Stimulated activated CD8-positive, alpha-beta memory T cell treated with anti-CD3 and anti-CD28 coated beads, Interleukin-4, amount 100 ng/mL, for 4 hours (primary cell): ENCODE data around the gene PSAT1.
"Not testable (repeated sequence)": the region's sequence is repeated elsewhere in the genome, so short reads cannot be mapped to it uniquely, and the experiment has no call there.

Experiments used
- DNase-seq, 2 donors: peaks; one replicate each; pipeline ENCODE4 v3.0.0-alpha.2; 2020; ENCODE audit warnings: low read depth in 2 of 2, low spot score in 1 of 2

PSAT1 gene

DNA sequence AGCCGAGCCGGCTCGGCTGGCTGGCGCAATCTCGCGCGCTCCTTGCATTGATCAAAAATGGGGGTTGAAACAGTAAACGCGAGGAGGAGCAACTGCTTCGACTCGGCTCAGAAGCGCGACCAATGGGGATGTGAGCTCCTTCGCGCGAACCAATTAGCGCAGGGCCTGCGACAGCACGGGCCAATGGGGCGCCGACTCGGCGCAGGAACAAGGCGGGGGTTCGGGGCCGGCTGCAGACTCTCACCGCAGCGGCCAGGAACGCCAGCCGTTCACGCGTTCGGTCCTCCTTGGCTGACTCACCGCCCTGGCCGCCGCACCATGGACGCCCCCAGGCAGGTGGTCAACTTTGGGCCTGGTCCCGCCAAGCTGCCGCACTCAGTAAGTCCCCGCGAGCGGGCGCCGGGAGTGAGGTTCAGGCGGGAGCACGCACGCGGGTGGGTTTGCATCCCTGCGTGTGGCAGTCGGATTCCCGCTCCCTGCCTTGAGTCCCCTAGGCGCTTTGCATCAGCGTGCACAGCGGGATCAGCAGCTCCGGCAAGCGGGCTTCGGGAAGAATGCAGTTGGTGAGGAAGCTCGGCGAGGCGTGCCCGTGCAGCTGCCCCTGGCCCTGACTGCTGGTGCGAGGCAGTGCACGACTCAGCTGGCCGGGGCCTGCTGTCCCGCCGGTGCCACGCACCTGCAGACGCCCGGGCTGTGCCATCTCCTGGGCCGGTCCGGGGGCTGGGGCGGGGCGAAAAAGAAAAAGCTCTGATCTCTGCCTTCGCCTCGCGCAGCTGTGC lies at the start of gene PSAT1:
TSS of gene PSAT1 (plus strand) at position 233 of the 779 bp plus-strand sequence. CDS start at position 319, 86 bp downstream.
- DNase-seq, result peak; percentile 64 to 76

DNA sequence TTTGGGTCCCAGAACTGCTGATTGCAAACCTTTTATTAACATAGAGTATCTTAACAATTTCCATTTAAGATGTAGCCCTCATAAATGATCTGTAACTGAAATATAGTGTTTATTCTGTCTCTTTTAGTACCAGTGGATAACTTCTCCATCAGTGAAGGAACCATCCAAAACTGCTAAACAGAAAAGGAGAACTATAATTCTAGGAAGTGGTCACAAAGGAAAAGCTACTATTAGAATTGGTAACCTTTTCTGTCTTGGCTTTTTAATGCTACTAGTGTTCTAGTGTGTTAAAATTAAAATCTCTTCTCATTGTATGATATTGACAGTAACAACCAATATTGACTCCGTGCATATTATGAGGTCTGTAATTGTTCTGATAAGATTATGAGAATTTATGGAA lies 48.3 kb upstream of the PSAT1 start:
- no peak for DNase-seq

DNA sequence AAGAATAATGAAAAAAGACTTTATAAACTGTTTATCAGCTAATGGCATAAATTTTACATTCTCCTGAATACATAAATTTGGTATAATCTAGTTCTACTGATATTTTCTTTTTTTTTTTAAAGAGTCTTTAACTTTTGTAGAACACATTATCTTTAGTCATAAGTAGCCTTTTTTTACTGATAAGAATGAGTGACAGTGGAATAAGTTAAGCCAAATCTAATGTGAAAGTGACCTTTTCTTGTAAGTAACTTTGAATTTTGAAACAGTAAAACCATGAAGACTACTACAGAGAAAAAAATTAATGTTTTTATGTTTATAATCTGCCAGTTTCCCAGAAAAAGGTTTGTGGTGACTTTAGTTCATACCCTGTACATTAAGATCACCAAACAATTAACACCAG lies 47.4 kb upstream of the PSAT1 start:
- no peak for DNase-seq

DNA sequence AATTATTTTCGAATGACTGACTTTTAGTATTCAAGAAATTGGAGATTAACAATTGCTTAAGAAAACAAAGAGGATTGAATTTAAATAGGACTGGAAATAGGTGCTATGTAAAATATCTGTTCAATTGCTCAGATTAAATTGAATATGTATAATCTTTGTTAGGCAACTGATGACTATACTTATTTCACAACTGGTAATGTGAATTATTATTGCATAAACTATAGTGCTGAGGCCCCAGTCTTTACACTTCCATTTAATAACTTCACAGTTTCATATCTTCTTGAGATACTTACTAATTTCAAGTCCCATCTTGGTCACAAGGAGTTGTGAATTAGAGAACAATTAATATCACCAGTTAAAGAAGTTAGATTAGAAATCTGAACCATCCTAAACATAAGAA lies 44.3 kb upstream of the PSAT1 start:
- DNase-seq, result no peak

DNA sequence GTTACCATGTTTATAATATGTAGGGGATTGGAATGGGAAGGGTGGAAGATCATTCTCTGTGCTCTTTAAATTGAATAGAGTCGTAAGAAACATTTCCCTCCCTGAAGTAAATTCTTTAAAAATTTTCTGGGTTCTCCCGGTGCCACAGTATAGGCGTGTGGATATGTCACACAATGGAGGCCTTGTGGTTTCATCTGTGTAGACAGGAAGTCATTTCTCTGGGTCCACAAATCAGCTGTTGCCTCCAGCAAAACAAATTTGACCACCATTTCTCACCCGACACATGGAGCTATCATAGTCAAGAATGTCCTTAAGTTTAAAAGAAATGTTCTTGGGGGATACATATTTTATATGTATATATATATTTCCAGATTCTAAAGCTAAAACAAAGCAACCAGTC lies 43.6 kb upstream of the PSAT1 start:
- DNase-seq, result no peak

DNA sequence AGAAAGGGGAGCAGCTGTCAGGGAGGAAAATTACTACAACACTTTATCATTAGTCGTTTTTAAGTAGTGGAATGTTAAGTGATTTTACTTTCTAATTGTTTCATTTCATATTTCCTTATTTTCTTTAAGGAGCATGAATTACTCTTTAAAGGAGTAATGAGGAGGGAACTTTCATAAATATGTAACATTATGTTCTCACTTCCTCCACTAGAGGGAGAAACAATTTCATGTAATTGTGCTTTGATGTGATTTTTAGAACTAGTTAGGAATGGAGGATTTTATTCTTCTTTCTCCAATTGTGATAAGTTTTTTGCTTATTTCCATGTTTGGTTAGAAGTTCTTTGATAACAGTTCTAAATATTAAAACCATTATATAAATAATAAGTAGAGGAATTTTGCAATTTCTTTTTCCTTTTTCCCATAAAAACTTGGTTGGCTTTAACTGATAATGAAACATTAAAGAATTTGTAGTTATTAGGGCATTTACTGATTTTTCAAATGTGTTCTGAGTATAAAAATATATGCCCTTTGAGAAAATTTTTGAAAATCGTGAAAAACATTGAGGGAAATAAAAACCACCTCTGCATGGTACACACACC lies 35.4 kb upstream of the PSAT1 start:
- DNase-seq, result no peak

DNA sequence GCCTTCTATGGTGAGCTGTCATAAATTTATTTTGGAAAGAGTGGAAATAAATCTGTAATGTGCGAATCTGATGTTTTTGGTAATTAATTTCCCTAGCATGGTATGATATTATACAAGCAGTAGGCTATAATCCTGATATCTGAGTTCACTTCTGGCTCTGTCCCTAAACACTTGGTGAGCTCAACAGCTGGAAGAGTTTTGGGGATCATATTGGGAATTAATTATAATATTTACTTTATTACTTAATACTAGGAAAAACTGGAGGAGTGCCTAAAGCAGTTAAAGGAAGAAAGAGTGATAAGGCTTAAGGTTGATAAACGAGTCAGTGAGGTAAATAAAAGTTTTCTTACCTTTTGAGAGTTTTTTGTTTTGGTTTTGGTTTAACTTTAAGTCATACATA lies 34.3 kb upstream of the PSAT1 start:
- no peak for DNase-seq

DNA sequence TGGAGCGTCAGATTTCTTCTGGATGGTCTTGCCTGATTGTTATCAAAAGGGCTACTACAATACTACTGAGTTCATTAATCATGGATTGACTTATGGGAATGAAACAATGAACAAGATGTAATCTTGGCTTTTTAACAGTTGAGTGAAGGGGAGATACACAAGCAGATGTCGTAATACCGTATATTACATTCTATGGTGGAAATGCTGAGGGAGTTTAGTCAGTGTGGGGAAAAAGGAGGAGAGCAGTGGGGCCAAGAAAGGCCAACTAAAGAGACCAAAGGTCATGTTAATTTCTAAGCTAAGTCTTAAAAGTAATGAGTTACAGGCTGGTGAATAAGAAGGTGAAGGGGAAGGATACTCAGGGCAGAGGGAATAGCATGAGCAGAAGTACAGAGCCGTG lies 29.0 kb upstream of the PSAT1 start:
- DNase-seq, result no peak

DNA sequence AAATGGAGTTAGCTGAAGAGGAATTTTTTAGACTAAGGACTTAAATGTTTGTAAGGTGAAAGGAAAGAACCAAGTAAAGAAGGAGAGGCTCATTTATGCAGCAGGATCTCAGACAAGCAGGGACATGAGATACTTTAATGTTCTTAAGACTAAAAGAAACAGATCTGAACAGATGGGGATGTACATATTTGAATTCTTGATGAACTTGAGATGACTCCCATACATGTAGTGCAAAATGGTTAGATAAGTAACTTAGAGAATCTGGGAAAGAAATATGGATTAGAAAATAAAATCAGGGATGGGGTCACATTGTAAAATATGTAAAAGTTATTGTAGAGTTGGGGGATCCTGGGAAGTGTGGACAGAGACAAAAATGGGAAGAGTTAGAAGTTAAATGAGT lies 27.1 kb upstream of the PSAT1 start:
- no peak for DNase-seq

DNA sequence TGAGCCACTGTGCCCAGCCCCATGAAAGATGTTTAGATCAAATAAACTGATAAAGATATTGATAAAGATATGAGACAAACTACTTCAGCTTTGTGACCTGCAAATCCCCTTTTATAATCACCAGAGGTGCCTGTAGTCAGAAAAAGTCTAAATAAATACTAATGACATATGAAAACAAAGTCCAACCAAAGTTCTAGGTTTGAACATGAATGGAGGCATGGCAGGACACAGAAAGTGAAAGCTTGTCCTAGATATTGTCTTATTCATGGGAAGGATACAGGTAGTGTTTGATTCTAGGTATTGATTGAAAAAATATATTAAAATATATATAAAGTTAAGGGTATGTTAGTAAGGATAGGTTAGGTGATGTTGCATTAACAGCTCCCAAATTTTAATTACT lies 24.6 kb upstream of the PSAT1 start:
- no peak for DNase-seq

DNA sequence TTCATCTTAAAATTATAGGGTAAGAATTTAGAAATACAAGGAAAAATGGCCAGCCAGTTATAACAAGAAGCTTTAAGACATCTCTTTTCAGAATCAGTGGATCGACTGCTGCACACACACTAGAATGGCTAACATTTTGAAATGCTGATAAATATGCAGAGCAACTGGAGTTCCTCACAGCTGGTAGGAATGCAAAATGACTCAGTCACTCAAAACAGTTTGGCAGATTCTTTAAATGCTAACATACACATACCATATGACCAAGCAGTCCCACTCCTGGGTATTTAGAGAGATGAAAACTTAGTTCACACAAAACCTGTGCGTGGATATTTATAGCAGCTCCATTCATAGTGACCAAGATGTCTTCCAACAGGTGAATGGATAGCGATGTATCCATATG lies 23.2 kb upstream of the PSAT1 start:
- no peak for DNase-seq

DNA sequence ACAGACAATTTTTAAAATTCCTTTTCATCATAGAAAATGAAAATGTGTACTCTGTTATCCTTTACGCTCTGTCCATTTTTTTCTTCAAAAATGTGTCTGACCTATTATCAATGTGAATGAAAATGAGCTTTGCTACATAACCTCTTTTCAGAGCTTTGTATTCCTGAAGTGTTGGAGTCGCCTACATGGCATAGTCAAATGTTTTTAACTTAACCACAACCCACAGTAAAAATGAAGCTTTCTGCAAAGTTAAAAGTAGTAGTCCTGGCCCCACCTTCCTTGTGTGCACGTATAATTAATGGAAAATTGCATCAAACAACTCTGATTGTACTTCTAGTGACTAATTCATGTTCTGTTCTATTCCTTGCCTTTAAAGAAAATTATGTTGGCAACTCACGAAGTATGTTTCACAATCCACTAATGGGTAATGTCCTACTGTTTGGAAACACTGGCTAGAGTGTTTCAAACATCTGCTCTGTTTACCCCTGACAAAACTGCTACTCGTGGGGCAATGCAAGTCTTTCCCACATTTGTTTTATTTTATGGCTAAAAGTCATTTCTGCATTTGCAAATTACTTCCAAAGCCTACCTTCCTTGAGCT lies 18.6 kb upstream of the PSAT1 start:
- no peak for DNase-seq

DNA sequence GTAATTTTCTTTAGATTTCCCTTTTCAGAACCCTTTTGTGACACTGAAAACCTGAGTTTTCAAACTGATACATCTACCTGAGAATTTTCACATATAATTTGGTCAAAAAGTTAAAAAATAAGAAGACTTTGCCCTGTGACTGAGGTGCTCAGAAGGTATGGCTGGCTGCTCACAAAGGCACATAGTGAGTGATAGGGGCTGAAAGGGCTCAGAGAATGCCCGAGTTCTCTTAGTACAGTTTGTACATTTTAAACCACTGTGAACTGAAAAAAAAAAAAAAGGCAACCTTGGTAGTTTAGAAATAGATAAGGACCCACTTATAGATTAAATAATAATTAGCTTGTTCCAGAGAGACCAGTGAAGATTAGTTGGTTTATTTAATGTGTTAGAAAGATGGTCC lies 18.1 kb upstream of the PSAT1 start:
- DNase-seq, result no peak

DNA sequence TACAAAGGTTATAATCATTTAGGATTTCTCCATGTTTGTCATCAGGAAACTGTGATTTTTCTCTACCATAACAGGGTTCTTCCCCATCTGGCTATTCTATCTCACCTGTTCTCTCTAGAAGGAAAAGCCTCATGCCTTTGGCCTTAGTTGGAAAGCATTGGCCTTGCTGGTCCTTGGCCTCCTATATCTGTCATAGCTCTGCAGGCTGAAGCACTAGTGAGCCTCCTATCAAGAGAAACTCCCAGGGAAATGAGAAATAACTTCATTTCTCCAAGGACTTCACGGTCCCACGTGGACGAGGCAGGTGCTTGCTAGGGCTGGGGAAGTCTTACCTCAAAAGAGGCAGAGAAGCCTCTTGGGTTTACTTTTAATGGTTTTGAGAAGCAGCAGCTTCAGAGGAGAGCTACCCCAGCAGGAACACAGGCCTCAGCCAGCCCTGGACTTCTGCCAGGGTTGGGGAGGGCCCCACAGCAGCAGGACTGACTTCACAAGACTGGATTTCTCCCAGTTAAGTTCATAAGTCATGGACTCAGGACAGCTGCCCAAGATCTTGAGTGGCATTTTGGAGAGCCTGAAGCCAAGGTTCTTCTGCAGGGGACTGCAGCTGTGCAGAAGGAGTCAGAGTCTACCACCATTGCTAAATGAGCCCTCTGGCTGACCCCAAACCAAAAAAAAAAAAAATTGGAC lies 15.8 kb upstream of the PSAT1 start:
- DNase-seq, result no peak

DNA sequence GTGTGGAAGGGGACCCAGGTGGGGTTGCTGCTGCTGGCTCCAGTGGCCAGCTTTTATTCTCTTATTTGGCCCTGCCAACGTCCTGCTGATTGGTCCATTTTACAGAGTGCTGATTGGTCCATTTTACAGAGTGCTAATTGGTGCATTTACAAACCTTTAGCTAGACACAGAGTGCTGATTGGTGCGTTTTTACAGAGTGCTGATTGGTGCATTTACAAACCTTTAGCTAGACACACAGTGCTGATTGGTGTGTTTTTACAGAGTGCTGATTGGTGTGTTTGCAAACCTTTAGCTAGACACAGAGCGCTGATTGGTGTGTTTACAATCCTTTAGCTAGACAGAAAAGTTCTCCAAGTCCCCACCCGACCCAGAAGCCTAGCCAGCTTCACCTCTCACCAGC lies 12.7 kb upstream of the PSAT1 start:
- not testable (repeated sequence) for DNase-seq

DNA sequence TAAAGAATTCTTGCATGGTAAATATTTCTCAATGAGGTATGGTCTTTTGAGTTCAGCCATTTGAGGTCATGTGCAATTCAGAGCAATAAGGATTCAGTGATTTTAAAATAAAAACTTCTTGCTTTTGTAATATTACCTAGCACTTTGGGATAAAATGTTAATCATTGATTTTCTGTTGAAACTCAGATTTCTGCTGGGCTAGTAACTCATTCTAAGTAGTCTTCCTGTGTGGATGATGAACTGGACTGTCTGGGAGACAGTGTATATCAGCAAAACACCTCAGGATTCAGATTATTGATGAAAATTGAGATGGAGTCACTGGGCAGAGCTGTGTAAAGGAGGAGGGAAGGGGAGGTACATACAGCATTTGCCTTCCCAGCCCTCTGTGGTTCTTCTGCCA lies 10.8 kb upstream of the PSAT1 start:
- DNase-seq, result no peak

DNA sequence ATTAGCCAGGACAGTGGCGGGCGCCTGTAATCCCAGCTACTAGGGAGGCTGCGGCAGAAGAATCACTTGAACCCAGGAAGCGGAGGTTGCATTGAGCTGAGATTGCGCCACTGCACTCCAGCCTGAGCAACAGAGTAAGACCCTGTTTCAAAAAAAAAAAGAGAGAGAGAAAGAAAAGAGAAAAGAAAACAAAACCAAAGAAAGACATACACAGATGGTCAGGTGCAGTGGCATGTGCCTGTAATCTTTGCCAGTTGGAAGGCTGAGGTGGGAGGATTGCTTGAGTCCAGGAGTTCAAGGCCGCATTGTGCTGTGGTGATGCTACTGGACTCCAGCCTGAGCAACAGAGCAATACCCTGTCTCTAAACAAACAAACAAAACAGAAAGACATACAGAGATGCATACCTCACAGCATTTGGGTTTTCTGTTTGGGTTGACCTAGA lies 10.0 kb upstream of the PSAT1 start:
- no peak for DNase-seq

DNA sequence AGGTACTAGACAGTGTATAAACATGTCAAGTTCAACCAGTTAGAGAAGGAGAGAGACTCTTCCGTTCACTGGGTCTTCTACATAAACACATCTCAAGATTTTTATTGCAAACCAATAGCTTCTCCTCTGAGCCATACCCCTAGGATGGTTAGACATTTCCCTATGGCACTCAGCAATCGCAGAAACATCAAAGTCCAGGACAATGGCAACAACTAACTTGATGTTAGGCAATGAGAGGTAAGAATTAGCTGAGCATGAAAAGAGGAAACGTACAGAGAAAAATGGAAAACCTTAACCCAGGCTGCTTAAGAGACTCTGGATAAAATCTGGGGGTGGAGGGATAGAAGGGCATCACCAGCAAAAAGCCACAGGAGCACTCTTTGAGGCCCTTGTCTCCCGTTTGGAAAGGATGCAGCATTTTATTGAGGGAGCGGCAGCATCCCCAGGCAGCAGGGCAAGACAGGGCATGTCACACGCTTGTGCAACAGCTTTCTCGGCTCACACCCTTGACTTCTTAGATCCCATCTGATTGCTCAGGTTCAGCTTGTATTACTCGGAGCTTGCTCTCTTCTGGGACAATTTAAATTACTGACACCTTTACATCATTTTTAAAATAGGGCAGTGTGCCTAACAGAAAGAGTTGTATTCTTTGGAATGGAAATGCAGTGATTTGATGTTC lies 8.6 kb upstream of the PSAT1 start:
- DNase-seq, result no peak

DNA sequence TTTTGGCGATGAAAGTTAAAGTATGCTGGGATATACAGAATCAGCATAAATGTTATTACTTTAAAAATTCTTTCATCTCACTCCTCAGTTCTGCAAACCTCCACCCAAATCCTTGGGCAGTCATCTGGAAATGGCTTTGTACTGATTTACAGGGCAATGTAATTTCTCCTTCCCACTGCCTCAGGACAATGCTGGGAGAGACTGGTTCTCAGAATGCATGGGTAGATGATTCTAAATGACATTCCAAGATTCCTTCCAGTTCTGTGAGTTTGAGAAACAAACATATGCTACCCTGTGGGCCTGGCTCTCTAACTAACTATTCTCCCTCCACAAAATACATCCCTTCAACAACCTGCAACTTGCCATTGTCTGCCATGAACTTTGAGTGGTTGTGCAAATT lies 7.5 kb upstream of the PSAT1 start:
- DNase-seq, result no peak

DNA sequence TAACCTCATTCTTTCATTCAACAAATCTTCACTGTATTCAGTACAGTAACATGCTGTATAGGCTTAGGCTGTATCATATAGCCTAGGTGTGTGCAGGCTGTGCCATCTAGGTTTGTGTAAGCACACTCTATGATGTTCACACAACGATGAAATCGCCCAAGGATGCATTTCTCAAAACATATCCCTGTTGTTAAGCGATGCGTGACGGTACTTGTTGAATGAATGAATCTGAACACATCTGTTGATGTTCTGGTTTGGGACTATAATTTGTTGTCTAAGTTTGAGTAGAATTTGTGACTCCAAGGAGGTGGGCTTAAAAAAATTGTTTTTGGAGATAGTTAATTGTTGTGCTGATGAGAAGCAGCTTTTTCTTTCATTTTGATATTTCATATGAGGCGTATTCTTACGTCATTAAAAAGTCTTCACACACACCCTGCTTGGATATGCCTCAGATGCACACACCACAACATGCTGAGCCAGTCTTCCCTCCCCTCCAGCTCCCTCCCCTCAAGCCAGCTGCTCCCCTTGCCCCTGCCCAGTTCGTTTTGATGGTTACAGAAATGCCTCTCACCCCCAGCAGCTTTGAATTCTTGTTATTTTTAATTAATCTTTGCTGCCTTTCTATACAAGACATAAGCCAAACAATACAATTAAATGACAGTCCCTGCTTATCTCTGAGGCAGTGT lies 5.5 kb upstream of the PSAT1 start:
- no peak for DNase-seq

DNA sequence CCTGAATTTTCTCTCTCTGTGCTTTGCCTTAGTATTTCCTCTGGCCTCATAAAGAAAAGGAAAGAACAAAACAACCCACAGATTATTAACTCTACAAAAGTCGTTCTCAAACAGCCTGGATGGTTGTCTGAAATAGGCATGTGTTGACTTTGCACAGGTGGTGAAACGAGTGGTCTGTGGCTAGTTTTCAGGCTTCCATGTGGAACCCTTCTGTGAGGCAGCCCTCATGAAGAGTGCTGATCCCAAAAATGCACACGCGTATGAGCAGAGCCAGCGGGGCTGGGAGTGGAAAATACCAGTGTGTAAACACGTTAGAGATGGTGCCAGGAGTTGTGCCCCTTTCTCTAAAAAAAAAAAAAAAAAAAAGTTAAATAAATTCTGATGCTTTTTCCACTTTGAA lies 4.9 kb upstream of the PSAT1 start:
- no peak for DNase-seq
